Neural cell (in vitro differentiated cells): ENCODE measurements around the gene ZFP64. TPM values are rescaled to one million over a fixed set of nuclear protein-coding genes. Genes with fewer than 3 reads are reported as not detected.

Experiments
- H2AFZ ChIP-seq: fragments of 200-600, 300-800 bp; sonication (generic), shearing (Covaris generic); 2 replicates; pipeline ENCODE4 v1.6.0; 2014; ENCODE audit warnings: low read depth, mild to moderate bottlenecking, antibody characterized with exemption, low read length, moderate library complexity
- H3F3A ChIP-seq: fragments of 200-600 bp; shearing (Covaris generic); 2 replicates; pipeline ENCODE4 v1.6.1; 2016; ENCODE audit warnings: mild to moderate bottlenecking, moderate library complexity, mixed read lengths, antibody characterized with exemption, low read length; ENCODE audit not compliant: insufficient read depth, poor library complexity, severe bottlenecking
- H3K27ac ChIP-seq: fragments of 200-600, 300-800 bp; sonication (generic), shearing (Covaris generic); 2 replicates; pipeline ENCODE4 v1.5.1; 2014; ENCODE audit warnings: mild to moderate bottlenecking, low read length, moderate library complexity
- H3K27me3 ChIP-seq: fragments of 300-800, 200-600 bp; sonication (generic), shearing (Covaris generic); 2 replicates; pipeline ENCODE4 v1.6.0; 2014; ENCODE audit warnings: mild to moderate bottlenecking, low read depth, low read length, moderate library complexity; ENCODE audit not compliant: insufficient read depth
- H3K36me3 ChIP-seq: fragments of 300-800, 200-600 bp; sonication (generic), shearing (Covaris generic); 2 replicates; pipeline ENCODE4 v1.5.1; 2014; ENCODE audit warnings: mild to moderate bottlenecking, antibody characterized with exemption, low read length, moderate library complexity; ENCODE audit not compliant: insufficient read depth
- H3K4me2 ChIP-seq: fragments of 300-800, 200-600 bp; sonication (generic), shearing (Covaris generic); 2 replicates; pipeline ENCODE4 v1.6.0; 2014; ENCODE audit warnings: mild to moderate bottlenecking, low read length
- H3K4me3 ChIP-seq: fragments of 300-800, 200-600 bp; sonication (generic), shearing (Covaris generic); 2 replicates; pipeline ENCODE4 v1.5.1; 2014; ENCODE audit warnings: mild to moderate bottlenecking, low read length, moderate library complexity
- H3K79me2 ChIP-seq: fragments of 200-600 bp; shearing (Covaris generic); replicated peaks from 2 replicates; pipeline ENCODE4 v1.6.0; 2014; ENCODE audit warnings: mild to moderate bottlenecking, low read length, moderate library complexity; ENCODE audit not compliant: insufficient read depth
- H3K9ac ChIP-seq: fragments of 300-800, 200-600 bp; sonication (generic), shearing (Covaris generic); 2 replicates; pipeline ENCODE4 v1.6.1; 2016; ENCODE audit warnings: mild to moderate bottlenecking, low read length, mixed read lengths
- H3K9me2 ChIP-seq: fragments of 200-600 bp; shearing (Covaris generic); 2 replicates; pipeline ENCODE4 v1.6.1; 2016; ENCODE audit warnings: mild to moderate bottlenecking, low read length, mixed read lengths; ENCODE audit not compliant: insufficient read depth
- H3K9me3 ChIP-seq: fragments of 200-600, 300-800 bp; sonication (generic), shearing (Covaris generic); 2 replicates; pipeline ENCODE4 v1.6.1; 2016; ENCODE audit warnings: mild to moderate bottlenecking, mixed run types, low read length, moderate library complexity, mixed read lengths
- H4K20me1 ChIP-seq: fragments of 200-600 bp; shearing (Covaris generic); 2 replicates; pipeline ENCODE4 v1.6.1; 2016; ENCODE audit warnings: mild to moderate bottlenecking, mixed run types; ENCODE audit not compliant: insufficient read depth
- CTCF ChIP-seq: fragments of 450-650 bp; IDR thresholded peaks from 2 replicates; pipeline ENCODE4 v1.5.1; 2014; ENCODE audit warnings: antibody characterized with exemption, mild to moderate bottlenecking, moderate library complexity; ENCODE audit not compliant: poor library complexity, severe bottlenecking
- EP300 ChIP-seq: fragments of 450-650 bp; conservative IDR thresholded peaks from 2 replicates; pipeline ENCODE4 v1.6.1; 2014; ENCODE audit warnings: antibody characterized with exemption, mild to moderate bottlenecking, moderate library complexity; ENCODE audit not compliant: poor library complexity, severe bottlenecking
- EZH2 ChIP-seq: fragments of 200-600, 300-800 bp; shearing (Covaris generic), sonication (generic); IDR thresholded peaks from 2 replicates; pipeline ENCODE4 v1.6.1; 2014; ENCODE audit warnings: antibody characterized with exemption, low read length, borderline replicate concordance, mild to moderate bottlenecking; ENCODE audit not compliant: insufficient read depth, poor library complexity, severe bottlenecking
- MXI1 ChIP-seq: fragments of 450-650 bp; conservative IDR thresholded peaks from 2 replicates; pipeline ENCODE4 v1.6.1; 2014; ENCODE audit warnings: antibody characterized with exemption, mild to moderate bottlenecking; ENCODE audit not compliant: poor library complexity, severe bottlenecking
- POLR2AphosphoS5 ChIP-seq: IDR thresholded peaks from 2 replicates; pipeline ENCODE4 v1.6.1; 2012
- RAD21 ChIP-seq: fragments of 450-650 bp; conservative IDR thresholded peaks from 2 replicates; pipeline ENCODE4 v1.6.1; 2014; ENCODE audit warnings: antibody characterized with exemption, mild to moderate bottlenecking, moderate library complexity
- REST ChIP-seq: IDR thresholded peaks from 2 replicates; pipeline ENCODE4 v1.6.1; 2012; ENCODE audit warnings: borderline replicate concordance
- SMC3 ChIP-seq: fragments of 450-650 bp; conservative IDR thresholded peaks from 2 replicates; pipeline ENCODE4 v1.6.1; 2014; ENCODE audit warnings: antibody characterized with exemption, mild to moderate bottlenecking, moderate library complexity; ENCODE audit not compliant: poor library complexity
- TAF1 ChIP-seq: IDR thresholded peaks from 2 replicates; pipeline ENCODE4 v1.6.1; 2012; ENCODE audit warnings: low read depth
- polyA plus RNA-seq: library from polyadenylated mRNA; depleted of rRNA; stranded (reverse); fragments of >200 nt; gene quantifications from 2 replicates; pipeline ENCODE4 v1.2.3, GENCODE V29; 2014

ZFP64 gene
- polyA plus RNA-seq, 1 donor from 2014 or later, result 4.7 TPM

DNA sequence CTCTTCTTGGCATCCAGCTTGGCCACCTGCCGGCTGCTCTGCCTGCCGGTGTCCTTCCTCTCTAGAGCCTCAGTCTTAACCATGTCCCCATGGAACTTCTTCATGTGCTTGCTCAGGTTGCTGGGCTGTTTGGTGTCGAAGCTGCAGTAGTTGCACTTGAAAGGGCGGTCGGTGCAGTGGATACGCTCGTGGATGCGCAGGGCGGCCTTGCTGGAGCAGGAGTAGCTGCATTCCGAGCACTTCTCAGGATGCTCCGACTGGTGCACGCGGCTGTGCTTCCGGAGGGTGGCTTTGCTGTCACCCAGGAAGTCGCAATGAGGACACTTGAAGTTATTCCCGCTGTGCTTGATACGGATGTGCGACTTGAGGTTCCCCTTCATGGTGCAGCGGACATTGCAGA lies 38.7 kb downstream of the ZFP64 start:
- H3K79me2 ChIP-seq, result no peaks in the 10 kb centered on the region
- H2AFZ ChIP-seq, result no peak overlapping the region
- no peaks in the 10 kb centered on the region for H3F3A ChIP-seq
- no peaks in the 10 kb centered on the region for H3K9me2 ChIP-seq
- H3K36me3 ChIP-seq, result peaks cover 16% of the 10 kb centered on the region
- no peaks in the 10 kb centered on the region for H3K9me3 ChIP-seq
- no peak overlapping the region for H3K9ac ChIP-seq
- H3K27ac ChIP-seq, result no peak overlapping the region
- no peak overlapping the region for H3K4me2 ChIP-seq
- TF ChIP-seq SMC3, result no peak
- TF ChIP-seq RAD21, result no peak
- no peak for TF ChIP-seq EZH2
- no peak for TF ChIP-seq CTCF
- no peak for TF ChIP-seq EP300
- TF ChIP-seq MXI1, result no peak
- TF ChIP-seq TAF1, result no peak
- TF ChIP-seq REST, result no peak
- TF ChIP-seq POLR2AphosphoS5, result no peak
- no peaks in the 10 kb centered on the region for H4K20me1 ChIP-seq
- no peaks in the 10 kb centered on the region for H3K27me3 ChIP-seq
- no peak overlapping the region for H3K4me3 ChIP-seq

- no peak overlapping the region for H3K4me2 ChIP-seq
- no peaks in the 10 kb centered on the region for H3K9me3 ChIP-seq
- H3K36me3 ChIP-seq, result peaks cover 15% of the 10 kb centered on the region
- H4K20me1 ChIP-seq, result no peaks in the 10 kb centered on the region
- no peaks in the 10 kb centered on the region for H3K79me2 ChIP-seq
- TF ChIP-seq RAD21, result no peak
- TF ChIP-seq REST, result no peak
- TF ChIP-seq EP300, result no peak
- no peak for TF ChIP-seq POLR2AphosphoS5
- no peak for TF ChIP-seq MXI1
- TF ChIP-seq CTCF, result no peak
- no peak for TF ChIP-seq TAF1
- TF ChIP-seq EZH2, result no peak
- no peak for TF ChIP-seq SMC3
- no peak overlapping the region for H3K27ac ChIP-seq
- no peak overlapping the region for H3K4me3 ChIP-seq
- no peaks in the 10 kb centered on the region for H3F3A ChIP-seq
- H3K9me2 ChIP-seq, result no peaks in the 10 kb centered on the region
- no peak overlapping the region for H2AFZ ChIP-seq
- no peaks in the 10 kb centered on the region for H3K27me3 ChIP-seq
- no peak overlapping the region for H3K9ac ChIP-seq
Observed at GRCh38 chr20:52152416-52152815, 39.2 kb downstream of the ZFP64 start.
